ENCODE results near the gene QKI. TPM values are rescaled to one million over a fixed set of nuclear protein-coding genes. Genes with fewer than 3 reads are reported as not detected.

The QKI gene
- total RNA-seq, 1 donor from 2014 or later = 95.0 TPM

DNA sequence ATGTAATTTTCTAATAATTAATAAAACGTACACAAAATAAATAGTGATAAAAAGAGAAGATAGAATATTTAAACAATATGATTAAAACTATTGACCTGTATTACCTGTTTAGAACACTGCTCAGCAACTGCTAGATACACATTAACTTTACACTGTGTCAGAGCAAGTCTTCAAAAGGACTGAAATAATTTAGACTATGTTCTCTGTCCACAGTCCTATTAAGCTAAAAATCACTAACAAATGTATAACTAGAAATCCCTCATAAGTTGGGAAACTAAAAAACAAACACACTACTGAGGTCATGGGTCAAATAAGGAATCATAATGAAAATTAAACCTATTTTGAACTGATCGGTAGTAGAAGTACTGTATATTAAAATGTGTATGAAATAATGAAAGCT is 181.7 kb downstream of the QKI start:
- TF ChIP-seq, protein P1, sequence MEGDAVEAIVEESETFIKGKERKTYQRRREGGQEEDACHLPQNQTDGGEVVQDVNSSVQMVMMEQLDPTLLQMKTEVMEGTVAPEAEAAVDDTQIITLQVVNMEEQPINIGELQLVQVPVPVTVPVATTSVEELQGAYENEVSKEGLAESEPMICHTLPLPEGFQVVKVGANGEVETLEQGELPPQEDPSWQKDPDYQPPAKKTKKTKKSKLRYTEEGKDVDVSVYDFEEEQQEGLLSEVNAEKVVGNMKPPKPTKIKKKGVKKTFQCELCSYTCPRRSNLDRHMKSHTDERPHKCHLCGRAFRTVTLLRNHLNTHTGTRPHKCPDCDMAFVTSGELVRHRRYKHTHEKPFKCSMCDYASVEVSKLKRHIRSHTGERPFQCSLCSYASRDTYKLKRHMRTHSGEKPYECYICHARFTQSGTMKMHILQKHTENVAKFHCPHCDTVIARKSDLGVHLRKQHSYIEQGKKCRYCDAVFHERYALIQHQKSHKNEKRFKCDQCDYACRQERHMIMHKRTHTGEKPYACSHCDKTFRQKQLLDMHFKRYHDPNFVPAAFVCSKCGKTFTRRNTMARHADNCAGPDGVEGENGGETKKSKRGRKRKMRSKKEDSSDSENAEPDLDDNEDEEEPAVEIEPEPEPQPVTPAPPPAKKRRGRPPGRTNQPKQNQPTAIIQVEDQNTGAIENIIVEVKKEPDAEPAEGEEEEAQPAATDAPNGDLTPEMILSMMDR (conservative IDR thresholded peaks at IDR 0.05; ENCODE audit: low read depth, low read length) = no peak
- DNase-seq (ENCODE audit: low read depth) = no peak
- no peak overlapping the region for H3K4me3 ChIP-seq (ENCODE audit: low read depth, low read length)

DNA sequence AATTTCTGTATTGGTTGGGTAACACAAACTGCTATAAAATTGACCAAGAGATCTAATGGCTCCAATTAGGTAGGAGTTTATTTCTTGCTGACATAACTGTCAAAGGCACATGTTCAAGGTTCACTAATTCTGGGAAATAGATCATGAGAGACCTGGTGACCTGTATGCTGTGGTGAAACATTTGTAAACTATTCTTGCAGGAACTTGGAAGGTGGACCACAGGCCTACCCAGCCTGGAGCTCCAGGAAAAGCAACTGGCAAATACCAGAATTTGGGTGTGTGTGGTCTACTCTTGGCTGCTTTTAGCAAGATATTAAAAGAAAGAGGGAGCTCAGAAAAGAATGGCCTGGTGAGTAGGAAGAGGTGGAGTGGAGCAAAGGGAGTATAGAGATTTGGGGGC is 184.6 kb downstream of the QKI start:
- no peak overlapping the region for H3K4me3 ChIP-seq (ENCODE audit: low read depth, low read length)
- TF ChIP-seq, protein P1 (conservative IDR thresholded peaks at IDR 0.05; ENCODE audit: low read depth, low read length) = no peak
- no peak for DNase-seq (ENCODE audit: low read depth)

DNA sequence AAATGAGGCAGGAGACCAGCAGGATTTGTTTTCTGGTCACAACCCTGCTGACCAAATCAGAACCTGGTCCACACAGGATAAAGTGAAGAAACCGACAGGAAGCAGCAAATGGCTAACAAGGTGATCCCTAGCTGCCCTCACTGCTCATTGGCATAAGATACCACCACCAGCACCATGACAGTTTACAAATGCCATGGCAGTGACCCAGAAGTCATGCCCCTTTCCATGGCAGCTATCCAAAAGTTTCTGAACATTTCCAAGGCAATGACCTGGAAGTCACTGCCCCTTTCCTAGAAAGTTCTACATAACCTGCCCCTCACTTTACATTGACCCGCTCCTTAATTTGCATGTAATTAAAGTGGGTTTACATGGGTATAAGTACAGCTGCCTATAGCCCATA is 185.2 kb downstream of the QKI start:
- no peak for DNase-seq (ENCODE audit: low read depth)
- H3K4me3 ChIP-seq (ENCODE audit: low read depth, low read length) = no peak overlapping the region
- TF ChIP-seq, protein P1 (conservative IDR thresholded peaks at IDR 0.05; ENCODE audit: low read depth, low read length) = no peak

DNA sequence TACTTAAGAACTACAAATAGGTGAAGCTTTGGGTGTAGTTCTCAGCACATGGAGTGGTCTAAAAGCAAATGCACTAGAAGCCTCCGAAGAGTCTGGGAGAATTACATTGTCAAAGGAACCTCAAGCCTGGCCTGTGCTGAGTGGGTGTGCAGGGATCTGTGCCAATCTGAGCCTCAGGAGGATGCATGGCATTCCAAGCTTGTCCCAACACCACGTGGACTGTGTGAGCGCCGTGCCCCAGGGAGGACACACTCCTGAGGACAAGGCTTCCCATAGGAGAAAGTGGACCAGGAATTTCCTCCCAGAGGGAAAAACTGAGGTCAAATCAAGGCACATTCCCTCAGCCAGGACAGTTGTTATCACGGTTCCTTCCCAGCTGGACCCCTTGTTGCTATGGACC is 185.8 kb downstream of the QKI start:
- H3K4me3 ChIP-seq (ENCODE audit: low read depth, low read length) = no peak overlapping the region
- TF ChIP-seq, protein P1 (conservative IDR thresholded peaks at IDR 0.05; ENCODE audit: low read depth, low read length) = no peak
- no peak for DNase-seq (ENCODE audit: low read depth)

DNA sequence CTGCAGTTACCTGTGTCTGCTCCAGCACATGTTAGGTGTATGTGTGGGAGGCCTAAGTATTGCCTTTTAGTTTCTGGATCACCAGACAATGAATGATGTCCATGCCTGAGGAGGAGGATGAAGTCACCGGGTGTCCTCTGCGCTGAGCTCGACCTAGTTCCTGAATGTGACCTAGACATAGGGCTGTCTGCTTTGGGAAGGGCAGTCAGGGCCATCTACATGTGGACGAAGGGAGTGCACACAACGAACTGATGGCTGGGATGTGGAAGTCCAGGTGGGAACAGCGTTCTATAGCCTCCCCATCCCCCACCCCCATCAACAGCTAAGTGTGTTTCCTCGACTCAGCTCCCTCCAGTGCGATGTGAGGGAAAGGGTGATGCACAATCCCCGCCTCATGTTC is 186.3 kb downstream of the QKI start:
- TF ChIP-seq, protein P1 (conservative IDR thresholded peaks at IDR 0.05; ENCODE audit: low read depth, low read length) = no peak
- DNase-seq (ENCODE audit: low read depth) = no peak
- H3K4me3 ChIP-seq (ENCODE audit: low read depth, low read length) = no peak overlapping the region

DNA sequence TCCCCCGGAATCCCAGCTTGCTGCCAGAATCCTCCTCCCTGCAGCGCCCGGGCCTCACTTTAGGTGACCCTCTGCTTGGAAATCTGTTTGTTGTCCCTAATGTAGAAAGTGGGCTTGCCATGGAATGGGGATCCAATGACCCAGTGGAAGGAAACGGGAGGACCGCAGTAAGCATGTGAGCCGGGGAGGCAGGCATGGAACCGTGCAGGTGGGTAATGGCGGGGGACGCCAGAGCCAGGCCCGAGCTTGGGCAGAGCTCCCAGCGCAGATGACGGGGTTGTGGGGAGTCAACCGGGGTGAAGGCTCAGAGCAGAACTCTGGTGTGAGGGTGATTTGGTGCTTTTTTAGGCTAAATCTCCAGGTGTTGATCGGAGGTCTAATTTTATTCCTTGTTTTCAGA is 188.3 kb downstream of the QKI start:
- TF ChIP-seq, protein P1 (conservative IDR thresholded peaks at IDR 0.05; ENCODE audit: low read depth, low read length) = no peak
- no peak overlapping the region for H3K4me3 ChIP-seq (ENCODE audit: low read depth, low read length)
- no peak for DNase-seq (ENCODE audit: low read depth)

DNA sequence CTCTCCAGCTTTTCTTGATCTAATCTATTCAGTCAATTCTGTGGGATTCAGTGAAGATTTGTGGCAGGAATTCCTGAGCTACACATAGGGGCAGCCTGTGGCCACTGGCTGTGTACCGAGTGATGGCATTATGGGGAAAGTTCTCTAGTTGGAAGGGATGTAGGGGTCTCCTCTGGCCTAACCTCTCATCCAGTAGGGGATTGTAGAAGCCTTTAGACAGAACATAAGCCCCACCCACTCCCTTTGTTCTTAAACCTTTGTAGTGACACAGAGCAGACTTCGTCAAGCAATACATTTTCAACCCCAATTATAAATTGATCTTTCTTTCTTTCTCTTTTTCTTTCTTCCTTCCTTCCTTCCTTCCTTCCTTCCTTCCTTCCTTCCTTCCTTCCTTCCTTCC is 188.9 kb downstream of the QKI start:
- H3K4me3 ChIP-seq (ENCODE audit: low read depth, low read length) = no peak overlapping the region
- TF ChIP-seq, protein P1 (conservative IDR thresholded peaks at IDR 0.05; ENCODE audit: low read depth, low read length) = no peak
- no peak for DNase-seq (ENCODE audit: low read depth)
